Osteocyte (in vitro differentiated cells): Measurements from ENCODE around the gene FNTB. TPM values are rescaled to one million over a fixed set of nuclear protein-coding genes. Genes with fewer than 3 reads are reported as not detected.

Source experiments
- DNase-seq: peaks from one replicate; pipeline ENCODE4 v3.0.0; 2021; ENCODE audit warnings: mixed read lengths; ENCODE audit not compliant: unreplicated experiment; ENCODE audit errors: extremely low spot score
- H3K27ac Mint-ChIP-seq: one replicate; pipeline ENCODE4 v1.8.0; 2021; ENCODE audit warnings: mild to moderate bottlenecking, mixed read lengths; ENCODE audit not compliant: unreplicated experiment
- H3K27me3 Mint-ChIP-seq: one replicate; pipeline ENCODE4 v1.8.0; 2021; ENCODE audit warnings: mixed read lengths; ENCODE audit not compliant: unreplicated experiment
- H3K36me3 Mint-ChIP-seq: one replicate; pipeline ENCODE4 v1.8.0; 2021; ENCODE audit warnings: mixed read lengths; ENCODE audit not compliant: unreplicated experiment
- H3K4me1 Mint-ChIP-seq: one replicate; pipeline ENCODE4 v1.8.0; 2021; ENCODE audit warnings: mixed read lengths; ENCODE audit not compliant: unreplicated experiment
- H3K4me3 Mint-ChIP-seq: one replicate; pipeline ENCODE4 v1.8.0; 2021; ENCODE audit warnings: mild to moderate bottlenecking, moderate library complexity, mixed read lengths; ENCODE audit not compliant: unreplicated experiment
- H3K9me3 Mint-ChIP-seq: one replicate; pipeline ENCODE4 v1.8.0; 2021; ENCODE audit warnings: mixed read lengths; ENCODE audit not compliant: unreplicated experiment
- total RNA-seq: library from RNA; stranded (reverse); gene quantifications from 2 replicates; pipeline ENCODE4 v1.2.1, GENCODE V29; 2021
- TF ChIP-seq, protein P1 (sequence below): fragments of 200-600 bp; sonication (generic); IDR thresholded peaks from 2 replicates; pipeline ENCODE4 v1.5.0; 2021; ENCODE audit warnings: antibody characterized with exemption, mild to moderate bottlenecking, moderate library complexity

FNTB gene
- total RNA-seq, 1 donor from 2014 or later: 23.2 TPM

- TF ChIP-seq, protein P1, sequence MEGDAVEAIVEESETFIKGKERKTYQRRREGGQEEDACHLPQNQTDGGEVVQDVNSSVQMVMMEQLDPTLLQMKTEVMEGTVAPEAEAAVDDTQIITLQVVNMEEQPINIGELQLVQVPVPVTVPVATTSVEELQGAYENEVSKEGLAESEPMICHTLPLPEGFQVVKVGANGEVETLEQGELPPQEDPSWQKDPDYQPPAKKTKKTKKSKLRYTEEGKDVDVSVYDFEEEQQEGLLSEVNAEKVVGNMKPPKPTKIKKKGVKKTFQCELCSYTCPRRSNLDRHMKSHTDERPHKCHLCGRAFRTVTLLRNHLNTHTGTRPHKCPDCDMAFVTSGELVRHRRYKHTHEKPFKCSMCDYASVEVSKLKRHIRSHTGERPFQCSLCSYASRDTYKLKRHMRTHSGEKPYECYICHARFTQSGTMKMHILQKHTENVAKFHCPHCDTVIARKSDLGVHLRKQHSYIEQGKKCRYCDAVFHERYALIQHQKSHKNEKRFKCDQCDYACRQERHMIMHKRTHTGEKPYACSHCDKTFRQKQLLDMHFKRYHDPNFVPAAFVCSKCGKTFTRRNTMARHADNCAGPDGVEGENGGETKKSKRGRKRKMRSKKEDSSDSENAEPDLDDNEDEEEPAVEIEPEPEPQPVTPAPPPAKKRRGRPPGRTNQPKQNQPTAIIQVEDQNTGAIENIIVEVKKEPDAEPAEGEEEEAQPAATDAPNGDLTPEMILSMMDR: no peak
- Mint-ChIP-seq H3K36me3 (peaks cover 58% of the 10 kb centered on the region), H3K9me3 (no peaks in the 10 kb centered on the region), H3K27me3 (no peaks in the 10 kb centered on the region), H3K4me3 (no peak overlapping the region), H3K4me1 (peaks cover 3% of the 10 kb centered on the region), H3K27ac (no peak overlapping the region)
- DNase-seq: no peak
Observed at GRCh38 chr14:65075628-65076325, 89.1 kb downstream of the FNTB start.

GRCh38 chr14:65077318-65077717, 90.6 kb downstream of the FNTB start:
- no peak for DNase-seq
- Mint-ChIP-seq H3K4me1 (no peaks in the 10 kb centered on the region), H3K27ac (no peak overlapping the region), H3K4me3 (no peak overlapping the region), H3K27me3 (no peaks in the 10 kb centered on the region), H3K9me3 (no peaks in the 10 kb centered on the region), H3K36me3 (peaks cover 69% of the 10 kb centered on the region)
- TF ChIP-seq, protein P1: no peak

GRCh38 chr14:65079201-65079600, 92.5 kb downstream of the FNTB start:
- Mint-ChIP-seq H3K9me3 (no peaks in the 10 kb centered on the region), H3K27me3 (no peaks in the 10 kb centered on the region), H3K4me1 (no peaks in the 10 kb centered on the region), H3K36me3 (peaks cover 71% of the 10 kb centered on the region), H3K4me3 (no peak overlapping the region), H3K27ac (no peak overlapping the region)
- DNase-seq: no peak
- TF ChIP-seq, protein P1: no peak

DNA sequence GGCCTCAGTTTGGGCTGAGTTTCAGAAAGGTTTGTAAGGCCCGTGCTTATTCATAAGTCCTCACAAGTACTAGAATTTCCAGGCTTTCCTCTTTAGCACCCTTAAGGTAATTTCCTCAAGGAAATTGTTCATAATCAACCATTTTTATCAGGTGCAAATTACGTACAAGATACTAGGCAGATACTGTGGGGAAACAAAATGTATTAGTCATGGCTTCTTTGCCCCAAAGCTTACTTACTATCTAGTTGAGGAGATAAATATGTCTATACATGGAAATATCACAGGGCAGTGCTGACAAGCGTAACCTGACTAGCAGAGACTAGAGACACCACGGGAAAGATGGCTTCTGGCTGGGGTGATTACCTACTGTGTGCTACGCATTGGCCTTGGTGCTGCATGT, 93.1 kb downstream of the FNTB start:
- no peak for DNase-seq
- H3K4me1 Mint-ChIP-seq: peaks cover 1% of the 10 kb centered on the region
- TF ChIP-seq, protein P1: no peak
- no peak overlapping the region for H3K4me3 Mint-ChIP-seq
- H3K36me3 Mint-ChIP-seq: peaks cover 69% of the 10 kb centered on the region
- no peaks in the 10 kb centered on the region for H3K9me3 Mint-ChIP-seq
- no peaks in the 10 kb centered on the region for H3K27me3 Mint-ChIP-seq
- H3K27ac Mint-ChIP-seq: no peak overlapping the region

DNA sequence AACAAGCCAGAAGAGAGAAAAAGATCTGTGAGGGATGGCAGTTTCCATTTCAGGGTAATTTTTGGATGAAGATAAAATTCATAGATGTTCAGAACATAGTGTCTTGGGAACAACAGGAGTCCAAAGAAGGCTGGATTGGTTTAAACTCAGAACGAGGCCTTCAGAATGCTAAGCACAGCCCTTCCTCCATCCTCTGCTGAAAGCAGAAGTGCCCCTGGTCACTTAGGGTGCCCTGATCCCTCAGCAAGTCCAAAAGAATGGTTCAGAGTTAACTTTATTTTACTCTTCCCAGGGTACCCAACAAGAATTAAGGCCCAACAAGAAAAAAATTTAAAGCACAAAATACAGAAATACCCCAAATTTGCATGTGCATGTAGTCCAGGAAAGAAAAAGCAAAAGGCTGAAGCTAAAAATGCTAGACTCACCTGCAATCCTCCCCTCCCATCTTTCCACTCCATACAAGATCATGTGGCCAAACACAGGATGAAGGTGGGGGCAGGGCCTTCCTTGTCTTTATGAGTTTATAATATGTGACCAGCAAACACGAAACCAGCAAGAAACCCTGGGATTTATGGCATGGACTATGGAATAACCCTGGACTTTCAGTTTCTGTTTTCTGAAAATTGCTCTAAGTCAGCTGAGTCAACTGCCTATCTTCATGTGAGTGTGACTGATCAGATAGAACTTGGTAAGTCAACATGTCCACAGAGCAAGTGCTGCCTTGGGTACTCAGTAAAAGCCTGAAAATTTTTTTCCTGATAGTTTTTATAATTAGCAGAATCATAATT, 94.5 kb downstream of the FNTB start:
- TF ChIP-seq, protein P1: no peak
- Mint-ChIP-seq H3K4me1 (peaks cover 1% of the 10 kb centered on the region), H3K27ac (no peak overlapping the region), H3K36me3 (peaks cover 68% of the 10 kb centered on the region), H3K27me3 (no peaks in the 10 kb centered on the region), H3K4me3 (no peak overlapping the region), H3K9me3 (no peaks in the 10 kb centered on the region)
- DNase-seq: no peak
